ENCODE results near the gene ZMYM2. TPM values are rescaled to one million over a fixed set of nuclear protein-coding genes. Genes with fewer than 3 reads are reported as not detected.
"Not testable (repeated sequence)": the region's sequence is repeated elsewhere in the genome, so short reads cannot be mapped to it uniquely, and the experiment has no call there.

Gene ZMYM2
- total RNA-seq, 2 experiments from 2014 or later: 54.2 to 59.9 TPM

DNA sequence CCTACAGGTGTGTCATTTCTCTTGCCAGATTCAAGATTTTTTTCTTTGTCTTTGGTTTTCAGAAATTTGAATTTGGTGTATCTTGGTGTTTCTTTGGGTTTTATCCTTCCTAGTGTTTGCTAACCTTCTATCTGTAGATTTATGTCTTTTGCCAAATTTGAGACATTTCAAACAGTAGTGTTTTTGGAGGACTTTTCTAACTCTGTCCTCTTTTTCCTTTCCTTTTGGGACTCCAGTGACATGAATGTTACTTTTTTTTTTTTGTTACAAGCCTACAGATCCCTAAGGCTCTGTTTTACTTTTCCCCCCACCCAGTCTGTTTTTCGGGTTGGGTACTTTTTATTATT, 58.8 kb downstream of the ZMYM2 start:
- no peak for DNase-seq
- Mint-ChIP-seq H3K9me3 (ENCODE audit: low read depth) (peaks cover 30% of the 10 kb centered on the region), H3K4me3 (no peak overlapping the region), H3K4me1 (peaks cover 26% of the 10 kb centered on the region), H3K36me3 (ENCODE audit: low read depth) (peaks cover 79% of the 10 kb centered on the region), H3K27ac (no peak overlapping the region), H3K27me3 (no peaks in the 10 kb centered on the region)
- intact Hi-C loops (cut with DNase I, micrococcal nuclease): no loop called here
- ChIA-PET CTCF (no interaction called here), POLR2A (no interaction called here)
- ATAC-seq: no peak

- Mint-ChIP-seq H3K9me3 (ENCODE audit: low read depth) (peaks cover 21% of the 10 kb centered on the region), H3K27ac (no peak overlapping the region), H3K27me3 (no peaks in the 10 kb centered on the region), H3K36me3 (ENCODE audit: low read depth) (peaks cover 64% of the 10 kb centered on the region), H3K4me1 (peaks cover 23% of the 10 kb centered on the region), H3K4me3 (no peak overlapping the region)
- ChIA-PET CTCF (interaction anchor here (0.6 kb wide), 1 partner anchor 86 kb away, joined by 3 read pairs; no protein-coding TSS in a partner anchor), POLR2A (no interaction called here)
- no peak for DNase-seq
- intact Hi-C loops (cut with DNase I, micrococcal nuclease): loop anchor here in 1 of 2 experiments (2.0 kb wide), 1 partner anchor 30 kb away; no protein-coding TSS in a partner anchor
- peak; percentile 61 for ATAC-seq
Measured at GRCh38 chr13:20019043-20019442, 60.5 kb downstream of the ZMYM2 start.

DNA sequence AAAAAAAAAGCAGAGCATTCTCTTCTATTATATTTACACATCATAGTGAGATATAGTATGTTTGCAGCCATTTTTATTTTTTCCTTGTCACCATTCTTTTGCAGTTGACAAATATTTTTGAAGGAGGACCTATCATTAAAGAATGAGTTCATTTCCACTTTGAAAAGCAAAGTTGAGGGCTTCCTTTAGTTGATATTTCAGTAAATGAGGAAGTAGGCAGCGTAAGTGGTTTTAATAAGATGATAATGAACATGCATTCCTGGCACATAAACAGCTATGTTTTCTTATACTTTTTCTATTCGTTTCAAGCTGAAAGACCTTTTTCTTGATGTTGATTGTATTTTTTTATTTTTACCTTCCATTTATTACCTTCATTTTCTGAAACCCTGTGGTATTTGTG, 66.2 kb downstream of the ZMYM2 start:
- Mint-ChIP-seq H3K36me3 (ENCODE audit: low read depth) (peaks cover 37% of the 10 kb centered on the region), H3K9me3 (ENCODE audit: low read depth) (no peaks in the 10 kb centered on the region), H3K4me3 (no peak overlapping the region), H3K4me1 (peaks cover 16% of the 10 kb centered on the region), H3K27ac (no peak overlapping the region), H3K27me3 (no peaks in the 10 kb centered on the region)
- ChIA-PET POLR2A (no interaction called here), CTCF (no interaction called here)
- DNase-seq (no peak), ATAC-seq (no peak)
- intact Hi-C loops (cut with DNase I, micrococcal nuclease): no loop called here

DNA sequence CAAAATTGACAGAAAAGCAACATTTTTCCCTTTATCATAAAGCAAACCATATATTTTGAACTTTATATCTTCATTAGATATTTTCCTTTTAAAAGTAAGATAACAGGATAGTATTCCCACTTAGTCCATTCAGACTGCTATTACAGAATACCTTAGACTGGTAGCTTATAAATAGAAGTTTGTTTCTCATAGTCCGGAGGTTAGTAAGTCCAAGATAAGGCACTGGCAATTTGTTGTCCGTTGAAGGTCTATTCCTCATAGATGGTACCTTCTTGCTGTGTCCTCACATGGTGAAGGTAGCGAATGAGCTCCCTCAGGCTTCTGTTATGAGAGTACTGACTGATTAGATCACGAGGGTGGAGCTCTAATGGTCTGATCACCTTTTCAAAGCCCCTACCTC, 70.4 kb downstream of the ZMYM2 start:
- Mint-ChIP-seq H3K27me3 (no peaks in the 10 kb centered on the region), H3K36me3 (ENCODE audit: low read depth) (peaks cover 41% of the 10 kb centered on the region), H3K27ac (no peak overlapping the region), H3K4me3 (no peak overlapping the region), H3K9me3 (ENCODE audit: low read depth) (no peaks in the 10 kb centered on the region), H3K4me1 (no peaks in the 10 kb centered on the region)
- ATAC-seq (no peak), DNase-seq (no peak)
- POLR2A ChIA-PET: interaction anchor here (0.8 kb wide), 1 partner anchor 21 kb away, joined by 4 read pairs; no protein-coding TSS in a partner anchor
- CTCF ChIA-PET: no interaction called here
- intact Hi-C loops (cut with DNase I, micrococcal nuclease): no loop called here

DNA sequence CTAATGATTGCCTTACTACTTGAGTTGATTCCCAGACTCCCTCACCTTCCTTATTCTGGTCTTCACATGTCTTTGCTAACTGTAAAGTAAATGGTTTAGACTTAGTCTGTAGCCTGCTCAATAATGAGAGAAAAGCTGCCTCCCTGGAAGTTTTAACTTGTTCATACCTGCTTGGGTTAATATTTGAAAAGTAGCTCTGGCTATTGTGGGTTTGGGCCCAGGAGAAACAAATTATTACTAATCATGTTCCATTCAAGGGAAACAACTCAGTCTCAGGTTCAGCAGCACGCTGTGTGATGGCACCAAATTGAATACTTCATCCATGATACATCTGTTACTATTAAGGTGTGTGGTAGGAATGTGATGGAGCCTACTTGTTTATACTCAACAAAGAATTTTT, 75.0 kb downstream of the ZMYM2 start:
- Mint-ChIP-seq H3K27me3 (no peaks in the 10 kb centered on the region), H3K27ac (no peak overlapping the region), H3K4me1 (no peaks in the 10 kb centered on the region), H3K9me3 (ENCODE audit: low read depth) (peaks cover 4% of the 10 kb centered on the region), H3K36me3 (ENCODE audit: low read depth) (peaks cover 55% of the 10 kb centered on the region), H3K4me3 (no peak overlapping the region)
- ATAC-seq: no peak
- intact Hi-C loops (cut with DNase I, micrococcal nuclease): no loop called here
- no peak for DNase-seq
- CTCF ChIA-PET: interaction anchor here (1.0 to 1.8 kb wide), 3 partner anchors 14 to 44 kb away, joined by 3 to 5 read pairs (median 4); no protein-coding TSS in a partner anchor
- POLR2A ChIA-PET: interaction anchor here (0.6 kb wide), 1 partner anchor 9 kb away, joined by 3 read pairs; no protein-coding TSS in a partner anchor

GRCh38 chr13:20035130-20035529, 76.6 kb downstream of the ZMYM2 start:
- intact Hi-C loops (cut with DNase I, micrococcal nuclease): no loop called here
- Mint-ChIP-seq H3K4me3 (no peak overlapping the region), H3K4me1 (peaks cover 8% of the 10 kb centered on the region), H3K27me3 (no peaks in the 10 kb centered on the region), H3K27ac (no peak overlapping the region), H3K9me3 (ENCODE audit: low read depth) (peaks cover 4% of the 10 kb centered on the region), H3K36me3 (ENCODE audit: low read depth) (peaks cover 64% of the 10 kb centered on the region)
- ATAC-seq: no peak
- CTCF ChIA-PET: interaction anchor here (0.9 to 1.6 kb wide), 3 partner anchors 37 to 47 kb away, joined by 3 to 4 read pairs (median 3); no protein-coding TSS in a partner anchor
- POLR2A ChIA-PET: no interaction called here
- DNase-seq: no peak

GRCh38 chr13:20037908-20038307, 79.4 kb downstream of the ZMYM2 start:
- DNase-seq: no peak
- H3K36me3 Mint-ChIP-seq (ENCODE audit: low read depth): peaks cover 75% of the 10 kb centered on the region
- POLR2A ChIA-PET: no interaction called here
- H3K4me1 Mint-ChIP-seq: peaks cover 20% of the 10 kb centered on the region
- H3K9me3 Mint-ChIP-seq (ENCODE audit: low read depth): peaks cover 4% of the 10 kb centered on the region
- intact Hi-C loops (cut with DNase I, micrococcal nuclease): no loop called here
- ATAC-seq: no peak
- no peaks in the 10 kb centered on the region for H3K27me3 Mint-ChIP-seq
- no peak overlapping the region for H3K4me3 Mint-ChIP-seq
- no peak overlapping the region for H3K27ac Mint-ChIP-seq
- CTCF ChIA-PET: no interaction called here

DNA sequence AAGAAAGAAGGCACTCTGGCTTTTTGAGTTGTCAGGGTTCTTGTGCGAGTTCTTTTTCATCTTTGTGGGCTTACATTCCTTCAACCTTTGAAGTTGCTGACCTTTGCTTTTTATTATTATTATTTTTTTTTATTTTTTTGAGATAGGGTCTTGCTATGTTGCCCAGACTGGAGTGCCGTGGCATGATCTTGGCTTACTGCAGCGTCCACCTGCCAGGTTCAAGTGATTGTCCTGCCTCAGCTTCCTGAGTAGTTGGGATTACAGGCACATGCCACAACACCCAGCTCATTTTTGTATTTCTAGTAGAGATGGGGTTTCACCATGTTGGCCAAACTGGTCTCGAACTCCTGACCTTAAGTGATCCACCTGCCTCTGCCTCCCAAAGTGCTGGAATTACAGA, 84.1 kb downstream of the ZMYM2 start:
- Mint-ChIP-seq H3K36me3 (ENCODE audit: low read depth) (peaks cover 61% of the 10 kb centered on the region), H3K4me1 (peaks cover 20% of the 10 kb centered on the region)
- H3K27me3 Mint-ChIP-seq; H3K4me3 Mint-ChIP-seq; H3K9me3 Mint-ChIP-seq (ENCODE audit: low read depth); DNase-seq; CTCF ChIA-PET; ATAC-seq; H3K27ac Mint-ChIP-seq; intact Hi-C loops (cut with DNase I, micrococcal nuclease): not testable (repeated sequence)
- POLR2A ChIA-PET: interaction anchor here (0.6 kb wide), 1 partner anchor 9 kb away, joined by 3 read pairs; no protein-coding TSS in a partner anchor

- H3K4me1 Mint-ChIP-seq: peaks cover 22% of the 10 kb centered on the region
- no peak overlapping the region for H3K27ac Mint-ChIP-seq
- no peak overlapping the region for H3K4me3 Mint-ChIP-seq
- ChIA-PET POLR2A (no interaction called here), CTCF (no interaction called here)
- H3K27me3 Mint-ChIP-seq: no peaks in the 10 kb centered on the region
- ATAC-seq (no peak), DNase-seq (no peak)
- intact Hi-C loops (cut with DNase I, micrococcal nuclease): no loop called here
- H3K36me3 Mint-ChIP-seq (ENCODE audit: low read depth): peaks cover 54% of the 10 kb centered on the region
- no peaks in the 10 kb centered on the region for H3K9me3 Mint-ChIP-seq (ENCODE audit: low read depth)
Measured at GRCh38 chr13:20043207-20043925, 84.8 kb downstream of the ZMYM2 start.

DNA sequence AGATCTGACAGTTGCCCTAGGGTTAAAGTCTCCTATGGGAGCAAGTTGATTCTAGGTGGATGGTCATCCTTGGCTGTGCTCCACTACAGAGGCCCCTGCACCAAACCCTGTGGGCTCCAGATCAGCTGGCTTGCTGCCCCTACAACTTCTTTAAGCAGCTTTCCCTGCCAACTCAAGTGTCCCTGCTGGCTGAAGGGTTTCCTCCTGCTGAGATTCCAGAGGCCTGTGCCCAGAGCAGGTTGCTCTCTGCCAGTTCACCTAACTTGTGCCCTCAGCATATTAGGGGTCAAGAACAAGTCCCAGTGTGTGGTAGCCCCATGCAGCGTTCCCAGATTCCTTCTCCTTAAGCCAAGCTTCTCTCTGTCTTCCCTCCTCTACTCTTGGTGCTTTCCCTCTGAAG, 85.6 kb downstream of the ZMYM2 start:
- Mint-ChIP-seq H3K4me3 (no peak overlapping the region), H3K27ac (no peak overlapping the region), H3K36me3 (ENCODE audit: low read depth) (peaks cover 48% of the 10 kb centered on the region), H3K9me3 (ENCODE audit: low read depth) (no peaks in the 10 kb centered on the region), H3K4me1 (peaks cover 26% of the 10 kb centered on the region), H3K27me3 (no peaks in the 10 kb centered on the region)
- DNase-seq (no peak), ATAC-seq (no peak)
- intact Hi-C loops (cut with DNase I, micrococcal nuclease): no loop called here
- CTCF ChIA-PET: no interaction called here
- POLR2A ChIA-PET: no interaction called here

DNA sequence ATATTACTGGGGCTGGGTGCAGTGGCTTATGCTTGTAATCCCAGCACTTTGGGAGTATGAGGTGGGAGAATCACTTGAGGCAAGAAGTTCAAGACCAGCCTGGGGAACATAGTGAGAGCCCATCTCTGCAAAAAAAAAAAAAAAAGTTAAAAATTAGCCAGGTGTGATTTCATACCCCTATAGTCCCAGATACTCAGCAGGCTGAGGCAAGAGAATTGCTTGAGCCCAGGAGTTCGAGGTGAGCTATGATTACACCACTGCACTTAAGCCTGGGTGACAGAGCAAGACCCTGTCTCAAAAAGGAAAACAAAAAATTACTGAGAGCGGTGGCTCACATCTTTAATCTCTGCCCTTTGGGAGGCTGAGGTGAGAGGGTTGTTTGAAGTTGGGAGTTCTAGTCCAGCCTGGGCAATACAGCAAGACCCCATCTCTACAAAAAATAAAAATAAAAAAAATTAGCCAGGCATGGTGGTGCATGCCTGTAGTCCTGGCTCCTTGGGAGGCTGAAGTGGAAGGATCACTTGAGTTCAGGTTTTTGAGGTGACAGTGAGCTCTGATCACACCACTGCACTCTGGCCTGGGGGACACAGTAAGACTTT, 87.5 kb downstream of the ZMYM2 start:
- peaks cover 24% of the 10 kb centered on the region for H3K4me1 Mint-ChIP-seq
- no peak overlapping the region for H3K4me3 Mint-ChIP-seq
- no peaks in the 10 kb centered on the region for H3K27me3 Mint-ChIP-seq
- CTCF ChIA-PET: no interaction called here
- peaks cover 29% of the 10 kb centered on the region for H3K36me3 Mint-ChIP-seq (ENCODE audit: low read depth)
- no peak for DNase-seq
- POLR2A ChIA-PET: no interaction called here
- intact Hi-C loops (cut with DNase I, micrococcal nuclease): no loop called here
- ATAC-seq: no peak
- H3K9me3 Mint-ChIP-seq (ENCODE audit: low read depth): no peaks in the 10 kb centered on the region
- H3K27ac Mint-ChIP-seq: no peak overlapping the region

Measured in activated CD4-positive, alpha-beta T cell treated with anti-CD3 and anti-CD28 coated beads for 36 hours (primary cell).